Measurements from ENCODE around the gene WFDC6. TPM values are rescaled to one million over a fixed set of nuclear protein-coding genes. Genes with fewer than 3 reads are reported as not detected.

WFDC6 gene
- total RNA-seq, 1 donor from 2014 or later: not detected

- no peaks in the 10 kb centered on the region for H3K9me3 Mint-ChIP-seq
- H3K4me1 Mint-ChIP-seq: no peaks in the 10 kb centered on the region
- H3K36me3 Mint-ChIP-seq: no peaks in the 10 kb centered on the region
- TF ChIP-seq, protein P1, sequence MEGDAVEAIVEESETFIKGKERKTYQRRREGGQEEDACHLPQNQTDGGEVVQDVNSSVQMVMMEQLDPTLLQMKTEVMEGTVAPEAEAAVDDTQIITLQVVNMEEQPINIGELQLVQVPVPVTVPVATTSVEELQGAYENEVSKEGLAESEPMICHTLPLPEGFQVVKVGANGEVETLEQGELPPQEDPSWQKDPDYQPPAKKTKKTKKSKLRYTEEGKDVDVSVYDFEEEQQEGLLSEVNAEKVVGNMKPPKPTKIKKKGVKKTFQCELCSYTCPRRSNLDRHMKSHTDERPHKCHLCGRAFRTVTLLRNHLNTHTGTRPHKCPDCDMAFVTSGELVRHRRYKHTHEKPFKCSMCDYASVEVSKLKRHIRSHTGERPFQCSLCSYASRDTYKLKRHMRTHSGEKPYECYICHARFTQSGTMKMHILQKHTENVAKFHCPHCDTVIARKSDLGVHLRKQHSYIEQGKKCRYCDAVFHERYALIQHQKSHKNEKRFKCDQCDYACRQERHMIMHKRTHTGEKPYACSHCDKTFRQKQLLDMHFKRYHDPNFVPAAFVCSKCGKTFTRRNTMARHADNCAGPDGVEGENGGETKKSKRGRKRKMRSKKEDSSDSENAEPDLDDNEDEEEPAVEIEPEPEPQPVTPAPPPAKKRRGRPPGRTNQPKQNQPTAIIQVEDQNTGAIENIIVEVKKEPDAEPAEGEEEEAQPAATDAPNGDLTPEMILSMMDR (IDR thresholded peaks at IDR 0.05; ENCODE audit: unreplicated experiment): no peak
- H3K4me3 Mint-ChIP-seq: no peak overlapping the region
- no peak for DNase-seq (ENCODE audit: low spot score in 2 of 2, unreplicated experiment in 2 of 2)
- peaks cover 29% of the 10 kb centered on the region for H3K27me3 Mint-ChIP-seq (ENCODE audit: low read depth)
- H3K27ac Mint-ChIP-seq: no peak overlapping the region
These were observed 13.2 kb upstream of the WFDC6 start for GRCh38 chr20:45552456-45552855.

GRCh38 chr20:45550765-45551164 lies 11.5 kb upstream of the WFDC6 start:
- H3K27ac Mint-ChIP-seq: no peak overlapping the region
- peaks cover 30% of the 10 kb centered on the region for H3K27me3 Mint-ChIP-seq (ENCODE audit: low read depth)
- no peak for DNase-seq (ENCODE audit: low spot score in 2 of 2, unreplicated experiment in 2 of 2)
- TF ChIP-seq, protein P1 (IDR thresholded peaks at IDR 0.05; ENCODE audit: unreplicated experiment): no peak
- H3K36me3 Mint-ChIP-seq: no peaks in the 10 kb centered on the region
- H3K4me1 Mint-ChIP-seq: no peaks in the 10 kb centered on the region
- no peaks in the 10 kb centered on the region for H3K9me3 Mint-ChIP-seq
- no peak overlapping the region for H3K4me3 Mint-ChIP-seq

DNA sequence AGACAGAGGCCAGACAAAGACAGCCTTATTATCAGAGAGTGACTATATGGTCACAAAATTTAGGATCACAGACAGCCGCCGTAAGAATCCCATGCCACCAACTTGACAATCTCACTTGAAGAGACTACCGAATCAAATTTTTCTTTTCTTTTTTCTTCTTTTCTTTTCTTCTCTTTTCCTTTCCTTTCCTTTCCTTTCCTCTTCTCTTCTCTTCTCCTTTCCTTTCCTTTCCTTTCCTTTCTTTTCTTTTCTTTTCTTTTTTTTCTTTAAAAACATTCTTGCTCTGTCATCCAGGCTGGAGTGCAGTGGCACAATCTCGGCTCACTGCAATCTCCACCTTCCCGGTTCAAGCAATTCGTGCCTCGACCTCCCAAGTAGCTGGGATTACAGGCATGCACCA lies 9.1 kb upstream of the WFDC6 start:
- Mint-ChIP-seq H3K27me3 (ENCODE audit: low read depth) (peaks cover 40% of the 10 kb centered on the region), H3K4me3 (no peak overlapping the region), H3K27ac (no peak overlapping the region), H3K4me1 (no peaks in the 10 kb centered on the region), H3K36me3 (no peaks in the 10 kb centered on the region), H3K9me3 (no peaks in the 10 kb centered on the region)
- no peak for DNase-seq (ENCODE audit: low spot score in 2 of 2, unreplicated experiment in 2 of 2)
- TF ChIP-seq, protein P1 (IDR thresholded peaks at IDR 0.05; ENCODE audit: unreplicated experiment): no peak

GRCh38 chr20:45547206-45547770 lies 8.0 kb upstream of the WFDC6 start, which contains the start of gene EPPIN:
Gene EPPIN (minus strand): TSS chr20:45547401. CDS start chr20:45547357, 44 bp downstream.
- no peaks in the 10 kb centered on the region for H3K9me3 Mint-ChIP-seq
- TF ChIP-seq, protein P1 (IDR thresholded peaks at IDR 0.05; ENCODE audit: unreplicated experiment): no peak
- no peak for DNase-seq (ENCODE audit: low spot score in 2 of 2, unreplicated experiment in 2 of 2)
- H3K27me3 Mint-ChIP-seq (ENCODE audit: low read depth): peaks cover 48% of the 10 kb centered on the region
- no peaks in the 10 kb centered on the region for H3K36me3 Mint-ChIP-seq
- no peaks in the 10 kb centered on the region for H3K4me1 Mint-ChIP-seq
- no peak within 1 kb of the TSS for H3K4me3 Mint-ChIP-seq
- no peak within 1 kb of the TSS for H3K27ac Mint-ChIP-seq

DNA sequence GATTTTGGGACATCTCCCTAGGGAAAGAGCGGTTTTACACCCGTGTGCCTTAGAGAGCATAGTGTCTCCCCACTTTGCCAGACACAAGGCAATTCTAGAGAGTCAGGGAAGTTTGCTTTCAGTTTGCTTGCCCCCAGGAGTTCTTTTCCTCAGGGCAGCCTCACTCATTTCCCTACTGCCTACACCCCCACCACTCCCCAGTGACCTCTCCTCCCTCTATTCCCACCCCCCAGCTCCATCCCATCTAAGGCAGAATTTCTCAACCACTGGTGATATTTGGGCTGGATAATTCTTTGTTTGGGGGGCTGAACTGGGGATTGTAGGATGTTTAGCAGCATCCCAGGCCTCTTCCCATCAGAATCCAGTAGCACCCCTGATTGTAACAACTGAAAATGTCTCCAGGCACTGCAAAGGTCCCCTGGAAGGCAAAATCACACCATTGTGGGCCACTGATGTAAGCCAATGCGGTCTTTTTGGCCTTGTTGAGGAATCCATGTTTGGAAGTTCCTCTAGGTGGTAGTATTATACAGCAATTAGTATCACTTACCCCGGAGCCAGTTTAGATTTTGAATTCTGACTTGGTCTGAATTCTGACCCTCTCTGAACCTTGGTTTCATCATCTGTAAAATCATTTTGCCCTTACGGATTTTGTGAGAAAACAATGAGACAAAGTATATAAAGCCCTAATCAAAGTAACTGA lies 6.6 kb upstream of the WFDC6 start:
- Mint-ChIP-seq H3K27ac (no peak overlapping the region), H3K4me1 (no peaks in the 10 kb centered on the region), H3K36me3 (no peaks in the 10 kb centered on the region), H3K4me3 (no peak overlapping the region), H3K9me3 (no peaks in the 10 kb centered on the region), H3K27me3 (ENCODE audit: low read depth) (peaks cover 55% of the 10 kb centered on the region)
- no peak for DNase-seq (ENCODE audit: low spot score in 2 of 2, unreplicated experiment in 2 of 2)
- TF ChIP-seq, protein P1 (IDR thresholded peaks at IDR 0.05; ENCODE audit: unreplicated experiment): no peak
